Neural crest cell (in vitro differentiated cells): Measurements from ENCODE around the gene CACNG4. TPM values are rescaled to one million over a fixed set of nuclear protein-coding genes. Genes with fewer than 3 reads are reported as not detected.

ENCODE experiments used
- DNase-seq: peaks from one replicate; pipeline ENCODE4 v3.0.0; 2021; ENCODE audit warnings: low read depth, mixed read lengths, low spot score
- H3K27ac Mint-ChIP-seq: one replicate; pipeline ENCODE4 v1.8.0; 2021; ENCODE audit warnings: mild to moderate bottlenecking, mixed read lengths; ENCODE audit not compliant: unreplicated experiment
- H3K27me3 Mint-ChIP-seq: 2 replicates; pipeline ENCODE4 v1.8.0; 2021; ENCODE audit warnings: low read depth, mild to moderate bottlenecking, mixed read lengths
- H3K36me3 Mint-ChIP-seq: 2 replicates; pipeline ENCODE4 v1.8.0; 2021; ENCODE audit warnings: low read depth, mild to moderate bottlenecking, mixed read lengths
- H3K4me1 Mint-ChIP-seq: 2 replicates; pipeline ENCODE4 v1.8.0; 2021; ENCODE audit warnings: mixed read lengths
- H3K4me3 Mint-ChIP-seq: one replicate; pipeline ENCODE4 v1.8.0; 2021; ENCODE audit warnings: mild to moderate bottlenecking, mixed read lengths
- H3K9me3 Mint-ChIP-seq: 2 replicates; pipeline ENCODE4 v1.8.0; 2021; ENCODE audit warnings: mixed read lengths
- CTCF ChIP-seq: fragments of 200-600 bp; sonication (generic); conservative IDR thresholded peaks from 2 replicates; pipeline ENCODE4 v1.5.0; 2021; ENCODE audit warnings: antibody characterized with exemption, mild to moderate bottlenecking
- total RNA-seq: library from RNA; stranded (reverse); gene quantifications from 2 replicates; pipeline ENCODE4 v1.2.1, GENCODE V29; 2021

CACNG4 gene
- total RNA-seq, 1 donor from 2014 or later = 38.4 TPM

GRCh38 chr17:66990047-66990446 is 25.5 kb downstream of the CACNG4 start:
- no peak overlapping the region for H3K27ac Mint-ChIP-seq
- no peak overlapping the region for H3K4me3 Mint-ChIP-seq
- H3K27me3 Mint-ChIP-seq = no peaks in the 10 kb centered on the region
- DNase-seq = no peak
- no peak for TF ChIP-seq CTCF
- peaks cover 5% of the 10 kb centered on the region for H3K4me1 Mint-ChIP-seq
- H3K36me3 Mint-ChIP-seq = peaks cover 9% of the 10 kb centered on the region
- H3K9me3 Mint-ChIP-seq = no peaks in the 10 kb centered on the region

- no peaks in the 10 kb centered on the region for H3K27me3 Mint-ChIP-seq
- H3K4me3 Mint-ChIP-seq = no peak overlapping the region
- TF ChIP-seq CTCF = no peak
- H3K27ac Mint-ChIP-seq = peak overlapping the region; percentile 67
- no peak for DNase-seq
- no peaks in the 10 kb centered on the region for H3K9me3 Mint-ChIP-seq
- peaks cover 9% of the 10 kb centered on the region for H3K4me1 Mint-ChIP-seq
- peaks cover 3% of the 10 kb centered on the region for H3K36me3 Mint-ChIP-seq
Measured at GRCh38 chr17:66992911-66993442, 28.5 kb downstream of the CACNG4 start.

- H3K27me3 Mint-ChIP-seq = no peaks in the 10 kb centered on the region
- H3K4me1 Mint-ChIP-seq = peaks cover 9% of the 10 kb centered on the region
- DNase-seq = no peak
- H3K9me3 Mint-ChIP-seq = no peaks in the 10 kb centered on the region
- no peak overlapping the region for H3K27ac Mint-ChIP-seq
- no peaks in the 10 kb centered on the region for H3K36me3 Mint-ChIP-seq
- TF ChIP-seq CTCF = no peak
- no peak overlapping the region for H3K4me3 Mint-ChIP-seq
Measured at GRCh38 chr17:66994361-66994760, 29.9 kb downstream of the CACNG4 start.

- peaks cover 9% of the 10 kb centered on the region for H3K4me1 Mint-ChIP-seq
- H3K9me3 Mint-ChIP-seq = no peaks in the 10 kb centered on the region
- TF ChIP-seq CTCF = no peak
- H3K27me3 Mint-ChIP-seq = no peaks in the 10 kb centered on the region
- peak overlapping the region; percentile 68 for H3K27ac Mint-ChIP-seq
- H3K4me3 Mint-ChIP-seq = no peak overlapping the region
- DNase-seq = no peak
- peaks cover 1% of the 10 kb centered on the region for H3K36me3 Mint-ChIP-seq
Measured at GRCh38 chr17:66994930-66995535, 30.5 kb downstream of the CACNG4 start.

- Mint-ChIP-seq H3K27ac (no peak overlapping the region), H3K36me3 (peaks cover 2% of the 10 kb centered on the region), H3K4me3 (no peak overlapping the region), H3K9me3 (no peaks in the 10 kb centered on the region), H3K4me1 (peaks cover 9% of the 10 kb centered on the region), H3K27me3 (no peaks in the 10 kb centered on the region)
- no peak for TF ChIP-seq CTCF
- no peak for DNase-seq
Measured at GRCh38 chr17:66995944-66996343, 31.4 kb downstream of the CACNG4 start.
